Adrenal gland (tissue), 12 donors: Measurements from ENCODE around the gene COL3A1. TPM values are rescaled to one million over a fixed set of nuclear protein-coding genes. Genes with fewer than 3 reads are reported as not detected.

Source experiments
- DNase-seq, 7 donors: peaks; one replicate each; pipeline ENCODE4 v3.0.0-alpha.2; 2019 to 2020
- H3K27ac ChIP-seq, 5 donors: fragments of 200-600 bp; sonication (generic) in 4 of 5; 1 replicate in 3 of 5; 2 replicates in 2 of 5; pipeline versions ENCODE4 v1.5.1 to v1.8.0; 2016 to 2020; ENCODE audit warnings: mild to moderate bottlenecking in 1 of 5
- H3K27me3 ChIP-seq: fragments of 200-600 bp; 2 replicates; pipeline ENCODE4 v1.8.0; 2021
- H3K36me3 ChIP-seq, 2 donors: fragments of 200-600 bp; replicated peaks in 1 of 2; 1 replicate in 1 of 2; 2 replicates in 1 of 2; pipeline versions ENCODE4 v1.5.1 to v1.8.0; 2018 to 2022
- H3K4me1 ChIP-seq, 2 donors: fragments of 200-600 bp; replicated peaks in 1 of 2; 1 replicate in 1 of 2; 2 replicates in 1 of 2; pipeline versions ENCODE4 v1.5.1 to v1.8.0; 2018 to 2021
- H3K4me3 ChIP-seq, 4 donors: fragments of 200-600 bp; sonication (generic) in 3 of 4; one replicate each; pipeline ENCODE4 v1.5.1; 2016 to 2018
- H3K9me3 ChIP-seq, 3 donors: fragments of 200-600 bp; sonication (generic) in 1 of 3; replicated peaks in 1 of 3; 1 replicate in 2 of 3; 2 replicates in 1 of 3; pipeline versions ENCODE4 v1.5.1 to v1.8.0; 2016 to 2021
- CTCF ChIP-seq, 6 experiments: fragments of 450-650 bp in 4 of 6; fragments of 200-600 bp in 2 of 6; sonication (generic) in 1 of 6; IDR thresholded peaks; 1 replicate in 5 of 6; 2 replicates in 1 of 6; pipeline versions ENCODE4 v1.5.1 to v1.8.0; 2016 to 2021; ENCODE audit warnings: antibody characterized with exemption in 6 of 6, mild to moderate bottlenecking in 2 of 6, moderate library complexity in 1 of 6
- POLR2A ChIP-seq, 2 donors: fragments of 450-650 bp; IDR thresholded peaks; one replicate each; pipeline ENCODE4 v1.6.1; 2017; ENCODE audit warnings: antibody characterized with exemption in 2 of 2, mild to moderate bottlenecking in 2 of 2, moderate library complexity in 1 of 2
- WGBS, 4 donors: extraction: QIAGEN DNeasy Blood & Tissue Kit in 2 of 4; methylation state at CpG; one replicate each; pipeline versions ENCODE4 v1.1.5 to v1.1.7; 2013 to 2017; 5-methylcytosine and 5-hydroxymethylcytosine counted together
- intact Hi-C, 2 donors: fragments of 100-400 bp; cut with DNase I; formaldehyde crosslinking; loops; one replicate each; pipeline versions ENCODE4 v1.14.1 to v1.15.0; 2022 to 2023
- polyA plus RNA-seq, 3 donors: library from polyadenylated mRNA; stranded (reverse); fragments of 200-250 nt in 2 of 3; fragments of 350-450 nt in 1 of 3; fragmentation: Illumina TruSeq in 1 of 3; extraction: RNeasy Lipid Tissue Mini Kit (QIAGEN cat#74804) in 1 of 3; gene quantifications; one replicate each; pipeline ENCODE4 v1.2.3, GENCODE V29; 2013 to 2014
- total RNA-seq, 9 donors: library from RNA; depleted of rRNA in 4 of 9; stranded (reverse); fragments of >200 nt in 4 of 9; fragments of 120-200 nt in 1 of 9; fragmentation: NEBNext Ultra II Directional in 1 of 9; extraction: Animal tissue kit (Norgen Biotek cat#: 25700) in 1 of 9; gene quantifications; one replicate each; pipeline versions ENCODE4 v1.1.0 to v1.2.4, GENCODE V29; 2013 to 2023
- donor health status: healthy with polysubstance abuse.
- donor health status: Bipolar disorder and iron deficiency.
- donor health status: DM: yes; HTN: yes; CAD: no.
- donor health status: DM: no; HTN: no; CAD: no.
- donor health status: DM: no; HTN: no; CAD: no.
- donor health status: DM: yes; HTN: yes; CAD: no.

Gene COL3A1
- total and polyA plus RNA-seq, 12 donors: 48.4 to 465 (median 173) TPM

- Histone ChIP-seq H3K4me1 (no peaks in the 10 kb centered on the region), H3K4me3 (no peak overlapping the region), H3K9me3 (no peaks in the 10 kb centered on the region), H3K27ac (peak overlapping the region in 1 of 5 donors; percentile 15), H3K27me3 (no peaks in the 10 kb centered on the region), H3K36me3 (no peaks in the 10 kb centered on the region)
- WGBS, 4 donors: 84 to 87% (median 85%) methylated on average over 3 of the region's 3 CpGs
- DNase-seq: no peak
- intact Hi-C loops: no loop called here
- TF ChIP-seq POLR2A (IDR thresholded peaks at IDR 0.05): no peak
- TF ChIP-seq CTCF (IDR thresholded peaks at IDR 0.05): no peak
Observed at GRCh38 chr2:188966728-188967440, 7.3 kb upstream of the COL3A1 start.

GRCh38 chr2:188969236-188969635 is 4.9 kb upstream of the COL3A1 start:
- Histone ChIP-seq H3K27ac (no peak overlapping the region), H3K27me3 (no peaks in the 10 kb centered on the region), H3K9me3 (no peaks in the 10 kb centered on the region), H3K4me3 (no peak overlapping the region), H3K4me1 (no peaks in the 10 kb centered on the region), H3K36me3 (no peaks in the 10 kb centered on the region)
- 34 to 51% (median 37%) methylated on average over 3 of the region's 3 CpGs for WGBS, 4 donors
- intact Hi-C loops: no loop called here
- no peak for TF ChIP-seq POLR2A (IDR thresholded peaks at IDR 0.05)
- TF ChIP-seq CTCF (IDR thresholded peaks at IDR 0.05): no peak
- DNase-seq: no peak

GRCh38 chr2:188969651-188970050 is 4.5 kb upstream of the COL3A1 start:
- Histone ChIP-seq H3K4me3 (no peak overlapping the region), H3K27ac (no peak overlapping the region), H3K9me3 (no peaks in the 10 kb centered on the region), H3K4me1 (no peaks in the 10 kb centered on the region), H3K36me3 (no peaks in the 10 kb centered on the region), H3K27me3 (no peaks in the 10 kb centered on the region)
- TF ChIP-seq POLR2A (IDR thresholded peaks at IDR 0.05): no peak
- no peak for DNase-seq
- intact Hi-C loops: no loop called here
- 63 to 72% (median 69%) methylated on average over 2 of the region's 2 CpGs for WGBS, 4 donors

- WGBS, 4 donors: 39 to 48% (median 42%) methylated on average over 1 of the region's 1 CpG
- intact Hi-C loops: no loop called here
- H3K4me3 ChIP-seq: no peak overlapping the region
Observed at GRCh38 chr2:188970211-188970610, 4.0 kb upstream of the COL3A1 start.

More at GRCh38 chr2:188970211-188970610, 4.0 kb upstream of the COL3A1 start:
- Histone ChIP-seq H3K27ac (no peak overlapping the region), H3K27me3 (no peaks in the 10 kb centered on the region), H3K36me3 (no peaks in the 10 kb centered on the region), H3K4me1 (no peaks in the 10 kb centered on the region), H3K9me3 (no peaks in the 10 kb centered on the region)
- TF ChIP-seq POLR2A (IDR thresholded peaks at IDR 0.05): no peak
- TF ChIP-seq CTCF (IDR thresholded peaks at IDR 0.05): no peak
- DNase-seq: no peak
